GM13977 (cell line): ENCODE results near the gene OIP5.

Source experiments
- DNase-seq: peaks from one replicate; pipeline ENCODE4 v3.0.0; 2012; ENCODE audit warnings: low spot score
- in situ Hi-C: fragments of 300-500 bp; cut with MboI; formaldehyde crosslinking; loops from one replicate; pipeline ENCODE4 v1.12.0; 2022; ENCODE audit warnings: low sequenced_read_pairs, low pct_unique_long_range_greater_than_20kb, mixed read lengths, inconsistent platforms; ENCODE audit not compliant: unreplicated experiment
- TF ChIP-seq, protein P1 (sequence below): IDR thresholded peaks from 2 replicates; pipeline ENCODE4 v1.5.1; 2012; ENCODE audit warnings: mild to moderate bottlenecking, control low read depth; ENCODE audit not compliant: insufficient read depth; ENCODE audit errors: extremely low read depth, missing control alignments

Gene OIP5

DNA sequence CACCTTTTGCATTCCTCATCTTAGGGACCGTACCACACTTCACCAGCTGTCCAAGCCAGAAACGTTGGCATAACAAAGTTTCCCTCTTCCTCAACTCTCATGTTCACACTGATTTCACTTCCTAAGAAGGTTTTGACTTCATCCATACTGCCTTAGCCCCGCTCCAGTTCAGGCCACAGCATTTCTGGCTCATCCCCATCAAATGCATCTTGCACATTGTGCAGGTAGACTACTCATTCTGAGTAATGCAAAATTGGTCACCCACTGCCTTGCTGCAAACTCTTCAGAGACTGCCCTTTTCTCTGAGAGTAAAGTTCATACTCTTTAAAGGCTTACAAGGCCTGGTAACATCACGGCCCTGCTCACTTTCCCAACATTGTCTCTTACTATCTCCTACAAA lies 9.1 kb upstream of the OIP5 start:
- in situ Hi-C loops = no loop called here
- TF ChIP-seq, protein P1, sequence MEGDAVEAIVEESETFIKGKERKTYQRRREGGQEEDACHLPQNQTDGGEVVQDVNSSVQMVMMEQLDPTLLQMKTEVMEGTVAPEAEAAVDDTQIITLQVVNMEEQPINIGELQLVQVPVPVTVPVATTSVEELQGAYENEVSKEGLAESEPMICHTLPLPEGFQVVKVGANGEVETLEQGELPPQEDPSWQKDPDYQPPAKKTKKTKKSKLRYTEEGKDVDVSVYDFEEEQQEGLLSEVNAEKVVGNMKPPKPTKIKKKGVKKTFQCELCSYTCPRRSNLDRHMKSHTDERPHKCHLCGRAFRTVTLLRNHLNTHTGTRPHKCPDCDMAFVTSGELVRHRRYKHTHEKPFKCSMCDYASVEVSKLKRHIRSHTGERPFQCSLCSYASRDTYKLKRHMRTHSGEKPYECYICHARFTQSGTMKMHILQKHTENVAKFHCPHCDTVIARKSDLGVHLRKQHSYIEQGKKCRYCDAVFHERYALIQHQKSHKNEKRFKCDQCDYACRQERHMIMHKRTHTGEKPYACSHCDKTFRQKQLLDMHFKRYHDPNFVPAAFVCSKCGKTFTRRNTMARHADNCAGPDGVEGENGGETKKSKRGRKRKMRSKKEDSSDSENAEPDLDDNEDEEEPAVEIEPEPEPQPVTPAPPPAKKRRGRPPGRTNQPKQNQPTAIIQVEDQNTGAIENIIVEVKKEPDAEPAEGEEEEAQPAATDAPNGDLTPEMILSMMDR = no peak
- DNase-seq = no peak

GRCh38 chr15:41340189-41340695 lies 7.9 kb upstream of the OIP5 start:
- DNase-seq = no peak
- in situ Hi-C loops = no loop called here
- TF ChIP-seq, protein P1 = no peak

GRCh38 chr15:41337631-41338522 lies 5.5 kb upstream of the OIP5 start:
- DNase-seq = no peak
- in situ Hi-C loops = no loop called here
- TF ChIP-seq, protein P1 = no peak

DNA sequence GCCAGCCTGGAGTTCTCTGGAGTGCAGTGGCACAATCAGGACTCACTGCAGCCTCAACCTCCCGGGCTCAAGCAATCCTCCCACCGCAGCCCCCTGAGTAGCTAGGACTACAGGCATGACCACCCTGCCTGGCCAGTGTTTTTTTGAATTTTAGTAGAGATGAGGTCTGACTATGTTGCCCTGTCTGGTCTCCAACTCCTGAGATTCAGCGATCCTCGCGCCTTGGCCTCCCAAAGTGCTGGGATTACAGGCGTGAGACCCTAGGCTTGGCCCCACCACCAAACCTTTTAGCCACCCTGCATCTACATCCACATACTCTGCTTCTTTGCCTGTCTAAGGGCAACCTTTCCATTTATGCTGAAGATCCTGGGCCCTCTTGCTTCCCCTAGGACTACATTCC lies 4.7 kb upstream of the OIP5 start:
- TF ChIP-seq, protein P1 = no peak
- in situ Hi-C loops = no loop called here
- DNase-seq = no peak

DNA sequence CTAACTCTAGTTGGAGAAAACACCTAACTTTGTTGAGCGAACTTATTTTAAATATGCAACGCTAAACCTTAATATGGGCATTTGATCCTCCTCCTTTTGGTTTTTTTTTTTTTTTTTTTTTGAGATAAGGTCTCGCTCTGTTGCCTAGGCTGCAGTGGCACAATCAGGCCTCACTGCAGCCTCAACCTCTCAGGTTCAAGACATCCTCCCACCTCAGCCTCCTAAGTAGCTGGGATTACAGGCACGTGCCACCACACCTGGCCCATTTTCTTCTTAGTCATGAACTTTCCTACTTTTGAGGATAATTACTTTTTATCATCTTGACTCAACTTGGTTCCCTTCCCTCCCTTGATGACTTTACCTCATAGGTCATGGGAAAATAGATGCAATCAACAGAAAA lies 4.2 kb upstream of the OIP5 start:
- no peak for DNase-seq
- TF ChIP-seq, protein P1 = no peak
- in situ Hi-C loops = no loop called here

GRCh38 chr15:41334293-41335120 lies 2.1 kb upstream of the OIP5 start:
- TF ChIP-seq, protein P1 = no peak
- DNase-seq = no peak
- in situ Hi-C loops = no loop called here
